GM12878 (cell line): Measurements from ENCODE around the gene MDK. TPM values are rescaled to one million over a fixed set of nuclear protein-coding genes. Genes with fewer than 3 reads are reported as not detected.

Source experiments
- ATAC-seq: fragments of 200-7000 bp; cut with Tn5 transposase; 3 replicates; pipeline ENCODE4 v1.9.1; 2020; ENCODE audit warnings: mild to moderate bottlenecking, moderate library complexity
- BruUV-seq: library from RNA; stranded (reverse); fragments of 400-500 nt; replicated peaks from 2 replicates; lab custom pipeline; 2021; lab: Mats Ljungman, UMichigan
- CTCF ChIA-PET: fragments of 300-600 bp; sonication (Branson Sonifier 250); formaldehyde crosslinking; extraction: SDS; loops from one replicate; lab custom pipeline; 2021; ENCODE audit warnings: inconsistent platforms; lab: Yijun Ruan, JAX
- POLR2A ChIA-PET: fragments of 350-600 bp; formaldehyde crosslinking; extraction: SDS; loops from one replicate; lab custom pipeline; 2021; ENCODE audit warnings: inconsistent platforms; lab: Charles Lee
- RAD21 ChIA-PET: fragments of 300-600 bp; sonication (Branson Sonifier 250); formaldehyde crosslinking; loops from one replicate; lab custom pipeline; 2023; ENCODE audit warnings: antibody characterized with exemption; ENCODE audit not compliant: unreplicated experiment; lab: Charles Lee
- SMC1A ChIA-PET: fragments of 300-600 bp; sonication (Branson Sonifier 250); formaldehyde crosslinking; loops from one replicate; lab custom pipeline; 2023; ENCODE audit not compliant: unreplicated experiment, uncharacterized antibody; lab: Charles Lee
- DNase-seq: peaks from one replicate; pipeline ENCODE4 v3.0.0-alpha.2; 2011; ENCODE audit warnings: low read depth, low spot score
- FAIRE-seq: peaks from 3 replicates; lab custom pipeline; 2011; peaks lifted over from hg19 to GRCh38; lab: Jason Lieb, UNC
- H2AFZ ChIP-seq: 2 replicates; pipeline ENCODE4 v1.6.0; 2011; ENCODE audit warnings: low read depth, low read length, control low read depth; ENCODE audit not compliant: control insufficient read depth
- H3K27ac ChIP-seq: 2 replicates; pipeline ENCODE4 v1.5.1; 2011; ENCODE audit warnings: control low read depth; ENCODE audit not compliant: control insufficient read depth, insufficient read depth
- H3K27me3 ChIP-seq, 2 experiments: replicated peaks in 1 of 2; 2 replicates each; pipeline versions ENCODE4 v1.6.0 to v1.6.1; 2011; ENCODE audit warnings: low read length in 1 of 2; ENCODE audit not compliant: control insufficient read depth in 2 of 2, insufficient read depth in 2 of 2
- H3K36me3 ChIP-seq, 2 experiments: 2 replicates each; pipeline ENCODE4 v1.5.1; 2011; ENCODE audit warnings: low read length in 1 of 2; ENCODE audit not compliant: control insufficient read depth in 2 of 2, insufficient read depth in 2 of 2
- H3K4me1 ChIP-seq: 2 replicates; pipeline ENCODE4 v1.6.1; 2011; ENCODE audit warnings: mild to moderate bottlenecking, low read length, moderate library complexity, mixed read lengths; ENCODE audit not compliant: control insufficient read depth, insufficient read depth
- H3K4me2 ChIP-seq: 2 replicates; pipeline ENCODE4 v1.6.0; 2011; ENCODE audit warnings: control low read depth; ENCODE audit not compliant: control insufficient read depth, insufficient read depth
- H3K4me3 ChIP-seq: fragments of 200-600 bp; sonication (generic); 2 replicates; pipeline ENCODE4 v1.5.1; 2016
- H3K79me2 ChIP-seq: 2 replicates; pipeline ENCODE4 v1.6.0; 2011; ENCODE audit warnings: low read length; ENCODE audit not compliant: control insufficient read depth, insufficient read depth
- H3K9ac ChIP-seq: 2 replicates; pipeline ENCODE4 v1.8.0; 2011; ENCODE audit warnings: low read length, control low read depth, mixed read lengths; ENCODE audit not compliant: control insufficient read depth, insufficient read depth
- H3K9me3 ChIP-seq: replicated peaks from 3 replicates; pipeline ENCODE4 v1.5.1; 2011; ENCODE audit warnings: mild to moderate bottlenecking, low read length; ENCODE audit not compliant: control insufficient read depth, insufficient read depth
- H4K20me1 ChIP-seq: 2 replicates; pipeline ENCODE4 v1.6.0; 2011; ENCODE audit not compliant: control insufficient read depth, insufficient read depth
- BRCA1 ChIP-seq: IDR thresholded peaks from 2 replicates; pipeline ENCODE4 v1.6.1; 2011; ENCODE audit warnings: low read depth, low read length, improper control_type of control experiment
- CHD4 ChIP-seq: fragments of 200-600 bp; sonication (generic); IDR thresholded peaks from 2 replicates; pipeline ENCODE4 v1.6.1; 2016; ENCODE audit warnings: mild to moderate bottlenecking
- MXI1 ChIP-seq: fragments of 150-350 bp; IDR thresholded peaks from 2 replicates; pipeline ENCODE4 v1.6.1; 2011; ENCODE audit warnings: low read depth, mild to moderate bottlenecking, inconsistent platforms, low read length, improper control_type of control experiment
- PRDM15 ChIP-seq: fragments of 450-650 bp; formaldehyde crosslinking; IDR thresholded peaks from 2 replicates; pipeline ENCODE4 v1.4.0; 2020; ENCODE audit warnings: mild to moderate bottlenecking, moderate library complexity
- SMAD5 ChIP-seq: IDR thresholded peaks from 2 replicates; pipeline ENCODE4 v1.6.1; 2016; ENCODE audit warnings: antibody characterized with exemption, low read depth
- SMARCA5 ChIP-seq: fragments of 450-650 bp; IDR thresholded peaks from 2 replicates; pipeline ENCODE4 v1.6.1; 2017; ENCODE audit warnings: mild to moderate bottlenecking
- SREBF1 ChIP-seq: IDR thresholded peaks from 2 replicates; pipeline ENCODE4 v1.6.1; 2012; ENCODE audit warnings: mild to moderate bottlenecking, low read length
- YY1 ChIP-seq: IDR thresholded peaks from 2 replicates; pipeline ENCODE4 v1.6.1; 2011; ENCODE audit warnings: low read depth, mild to moderate bottlenecking, low read length
- WGBS: methylation state at CpG from one replicate; pipeline ENCODE4 v1.1.6; 2016; ENCODE audit warnings: low lambda C conversion rate; ENCODE audit not compliant: insufficient replicate concordance, insufficient coverage; ENCODE audit errors: missing lambda C conversion rate; 5-methylcytosine and 5-hydroxymethylcytosine counted together
- in situ Hi-C: fragments of 300-500 bp; cut with MboI; formaldehyde crosslinking; loops from 9 replicates; pipeline ENCODE4 v1.14.3; 2018; ENCODE audit warnings: mixed read lengths
- intact Hi-C: fragments of 100-400 bp; cut with micrococcal nuclease; formaldehyde crosslinking; loops from one replicate; pipeline ENCODE4 v1.14.2; 2022; ENCODE audit not compliant: unreplicated experiment
- polyA plus RNA-seq, 11 experiments: library from polyadenylated mRNA; depleted of rRNA in 4 of 11; unstranded in 6 of 11; stranded (reverse) in 5 of 11; fragments of >200 nt; fragmentation: Nextera tagmentation in 4 of 11; fragmentation: Illumina TruSeq in 1 of 11; extraction: Ambion mirVana in 4 of 11; extraction: Trizol in 1 of 11; gene quantifications; 1 replicate in 1 of 11; 2 replicates in 10 of 11; pipeline versions ENCODE4 v1.2.1 to v1.2.3, GENCODE V29; 2011 to 2016; ENCODE audit warnings: inconsistent platforms in 2 of 11, missing spikeins in 2 of 11, low read depth in 1 of 11
- total RNA-seq, 4 experiments: library from RNA; depleted of rRNA in 3 of 4; stranded (reverse); fragments of >200 nt in 3 of 4; fragmentation: Illumina TruSeq in 1 of 4; extraction: Trizol in 1 of 4; gene quantifications; 2 replicates each; pipeline versions ENCODE4 v1.2.1 to v1.2.3, GENCODE V29; 2013 to 2021

MDK gene
- total and polyA plus RNA-seq, 10 of the 15 experiments (the other 5 are each of a cell fraction or from before 2014, with no cell fraction given) = 0.77 to 17.8 (median 9.9) TPM

- no TSS peak for BruUV-seq
- Histone ChIP-seq H3K9me3 (no peaks in the 10 kb centered on the region), H2AFZ (no peak overlapping the region), H3K4me2 (no peak overlapping the region), H4K20me1 (no peaks in the 10 kb centered on the region), H3K4me1 (no peaks in the 10 kb centered on the region), H3K79me2 (no peaks in the 10 kb centered on the region), H3K9ac (no peak overlapping the region), H3K27me3 (no peaks in the 10 kb centered on the region), H3K4me3 (no peak overlapping the region), H3K27ac (no peak overlapping the region), H3K36me3 (peaks cover 4 to 26% of the 10 kb centered on the region in 2 experiments; a peak in 3 of 4 replicates)
- 95% methylated on average over 38 of the region's 38 CpGs for WGBS
- ChIA-PET CTCF (no interaction called here), POLR2A (no interaction called here), SMC1A (no interaction called here), RAD21 (interaction anchor here (0.8 kb wide), 1 partner anchor 15 kb away, joined by 3 read pairs; no protein-coding TSS in a partner anchor)
- intact Hi-C loops (no loop called here), in situ Hi-C loops (no loop called here)
- FAIRE-seq (no peak), DNase-seq (no peak), ATAC-seq (no peak)
- no peak for TF ChIP-seq BRCA1
- TF ChIP-seq SMAD5 = no peak
- TF ChIP-seq CHD4 = no peak
- TF ChIP-seq YY1 = no peak
- TF ChIP-seq PRDM15 (CRISPR knock-in tag) = no peak
- TF ChIP-seq MXI1 = no peak
- no peak for TF ChIP-seq SMARCA5
- TF ChIP-seq SREBF1 = no peak
These were observed 5.9 kb upstream of the MDK start for GRCh38 chr11:46375392-46376101.
